Subcutaneous adipose tissue (tissue), 4 donors: ENCODE results near the gene APEH. TPM values are rescaled to one million over a fixed set of nuclear protein-coding genes. Genes with fewer than 3 reads are reported as not detected.

Experiments used
- CTCF ChIP-seq: fragments of 450-650 bp; IDR thresholded peaks from one replicate; pipeline ENCODE4 v1.5.1; 2016; ENCODE audit warnings: low read depth, mild to moderate bottlenecking, control low read depth, antibody characterized with exemption, moderate library complexity
- total RNA-seq, 4 donors: library from RNA; depleted of rRNA; stranded (reverse); fragments of >200 nt; gene quantifications; one replicate each; pipeline ENCODE4 v1.1.0, GENCODE V29; 2016

Gene APEH
- total RNA-seq, 4 donors from 2014 or later = 40.8 to 65.6 (median 51.3) TPM

DNA sequence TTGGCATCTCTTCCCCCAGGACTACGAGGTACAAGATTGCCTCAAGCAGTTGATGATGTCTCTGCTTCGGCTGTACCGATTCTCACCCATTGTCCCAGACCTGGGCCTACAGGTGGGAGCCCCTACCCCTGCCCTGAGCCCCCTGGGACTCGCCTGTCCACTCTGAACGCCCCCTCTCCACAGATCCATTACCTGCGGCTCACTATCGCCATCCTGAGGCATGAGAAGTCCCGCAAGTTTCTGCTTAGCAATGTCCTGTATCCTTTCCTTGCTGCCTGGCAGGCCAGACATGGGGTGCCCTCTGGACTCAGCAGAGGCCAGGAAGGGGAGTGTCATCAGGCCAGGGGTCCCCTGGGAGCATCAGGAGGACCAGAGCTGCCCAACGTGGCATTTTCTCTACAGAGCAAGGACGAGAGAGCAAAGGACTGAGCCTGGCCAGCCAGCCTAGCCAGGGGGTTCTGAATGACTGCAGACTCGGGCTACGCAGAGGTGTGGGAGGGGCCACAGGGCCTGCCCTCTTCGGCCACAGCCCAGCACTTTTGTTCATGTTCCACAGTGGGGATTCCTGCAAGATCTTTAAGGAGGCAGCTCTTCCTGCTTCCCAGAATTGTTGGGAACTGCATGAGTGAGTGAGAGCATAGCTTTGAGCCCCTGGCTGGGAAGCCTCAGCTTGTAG is 26.4 kb downstream of the APEH start:
- TF ChIP-seq CTCF = no peak

DNA sequence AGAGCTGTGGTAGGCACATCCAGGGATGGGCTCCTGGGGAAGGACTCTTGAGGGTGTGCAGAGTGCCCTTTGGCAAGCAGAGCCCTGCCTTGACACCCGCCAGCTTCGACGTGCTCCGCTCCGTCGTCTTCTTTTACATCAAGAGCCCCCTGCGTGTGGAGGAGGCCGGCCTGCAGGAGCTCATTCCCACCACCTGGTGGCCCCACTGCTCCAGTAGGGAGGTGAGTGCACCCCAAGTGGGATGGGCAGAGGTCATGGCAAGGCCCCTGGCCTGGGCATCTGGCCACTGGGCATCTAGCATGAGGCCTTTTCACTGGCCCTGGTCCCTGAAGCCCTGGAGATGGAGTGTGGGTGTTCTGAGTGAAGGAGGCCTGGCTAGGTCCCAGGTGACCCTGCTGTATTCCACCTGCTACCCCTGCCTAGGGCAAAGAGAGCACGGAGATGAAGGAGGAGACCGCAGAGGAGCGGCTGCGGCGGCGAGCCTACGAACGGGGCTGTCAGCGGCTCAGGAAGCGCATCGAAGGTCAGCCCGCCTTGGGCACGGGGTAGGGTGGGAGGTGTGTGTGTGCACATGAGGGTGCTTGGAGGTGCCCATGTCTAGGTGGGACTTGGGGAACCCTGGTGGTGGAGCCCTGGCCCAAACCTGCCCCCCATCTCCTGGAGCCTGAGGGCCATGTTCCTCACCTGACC is 27.4 kb downstream of the APEH start:
- TF ChIP-seq CTCF = no peak

GRCh38 chr3:49702672-49703071 is 28.5 kb downstream of the APEH start:
- no peak for TF ChIP-seq CTCF

- TF ChIP-seq CTCF = no peak
Measured at GRCh38 chr3:49703443-49703927, 29.3 kb downstream of the APEH start.

- TF ChIP-seq CTCF = no peak
Measured at GRCh38 chr3:49703956-49704355, 29.8 kb downstream of the APEH start.

GRCh38 chr3:49704629-49705028 is 30.5 kb downstream of the APEH start:
- TF ChIP-seq CTCF = no peak

DNA sequence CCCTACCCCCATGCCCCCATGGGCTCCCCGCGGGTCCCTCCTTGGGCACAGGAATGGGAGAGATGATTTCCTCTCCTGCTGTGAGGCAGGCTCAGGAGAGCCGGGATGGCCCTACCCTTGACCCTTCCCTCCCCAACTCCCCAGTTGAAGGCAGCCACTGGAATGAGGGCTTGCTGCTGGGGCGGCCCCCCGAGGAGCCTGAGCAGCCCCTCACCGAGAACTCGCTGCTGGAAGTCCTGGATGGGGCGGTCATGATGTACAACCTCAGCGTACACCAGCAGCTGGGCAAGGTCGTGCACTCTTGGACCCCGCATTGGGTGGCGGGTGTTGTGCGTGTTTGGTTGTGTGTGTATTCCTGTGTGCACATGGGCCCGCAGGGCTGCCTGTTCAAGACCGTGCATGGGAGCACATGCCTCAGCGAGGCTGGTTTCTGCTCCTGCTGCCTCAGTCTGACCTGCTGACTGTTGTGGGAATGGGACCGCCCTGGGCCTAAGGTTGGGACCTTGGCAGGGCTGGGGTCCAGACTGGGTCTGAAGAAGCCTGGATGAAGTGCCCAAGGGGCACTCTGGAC is 31.3 kb downstream of the APEH start:
- no peak for TF ChIP-seq CTCF
